Measurements from ENCODE around the gene SSR2. TPM values are rescaled to one million over a fixed set of nuclear protein-coding genes. Genes with fewer than 3 reads are reported as not detected.
A peak's percentile ranks its signal among the peaks of the same experiment; 100 is the strongest.

The SSR2 gene
- total RNA-seq, 1 donor from 2014 or later: 299 TPM

DNA sequence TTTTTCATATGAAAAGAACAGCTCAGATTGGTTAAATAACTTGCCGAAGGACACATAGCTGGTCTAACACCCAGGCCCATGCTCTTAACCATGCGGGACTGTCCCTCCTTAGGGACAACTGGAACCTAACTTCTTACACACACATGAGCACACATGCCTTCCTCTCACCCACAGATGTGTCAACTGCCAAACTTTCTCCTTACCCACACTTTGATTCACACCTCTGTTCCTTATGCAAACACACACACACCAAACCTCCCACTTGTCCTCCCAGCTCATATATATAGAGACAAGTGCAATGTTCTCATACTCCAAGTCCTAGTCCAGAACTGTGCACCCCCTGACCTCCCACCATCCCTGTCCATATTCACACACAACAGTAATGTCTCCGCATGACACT lies 44.5 kb upstream of the SSR2 start:
- peaks cover 6% of the 10 kb centered on the region for H3K36me3 Mint-ChIP-seq (ENCODE audit: insufficient read depth)
- TF ChIP-seq, protein P1, sequence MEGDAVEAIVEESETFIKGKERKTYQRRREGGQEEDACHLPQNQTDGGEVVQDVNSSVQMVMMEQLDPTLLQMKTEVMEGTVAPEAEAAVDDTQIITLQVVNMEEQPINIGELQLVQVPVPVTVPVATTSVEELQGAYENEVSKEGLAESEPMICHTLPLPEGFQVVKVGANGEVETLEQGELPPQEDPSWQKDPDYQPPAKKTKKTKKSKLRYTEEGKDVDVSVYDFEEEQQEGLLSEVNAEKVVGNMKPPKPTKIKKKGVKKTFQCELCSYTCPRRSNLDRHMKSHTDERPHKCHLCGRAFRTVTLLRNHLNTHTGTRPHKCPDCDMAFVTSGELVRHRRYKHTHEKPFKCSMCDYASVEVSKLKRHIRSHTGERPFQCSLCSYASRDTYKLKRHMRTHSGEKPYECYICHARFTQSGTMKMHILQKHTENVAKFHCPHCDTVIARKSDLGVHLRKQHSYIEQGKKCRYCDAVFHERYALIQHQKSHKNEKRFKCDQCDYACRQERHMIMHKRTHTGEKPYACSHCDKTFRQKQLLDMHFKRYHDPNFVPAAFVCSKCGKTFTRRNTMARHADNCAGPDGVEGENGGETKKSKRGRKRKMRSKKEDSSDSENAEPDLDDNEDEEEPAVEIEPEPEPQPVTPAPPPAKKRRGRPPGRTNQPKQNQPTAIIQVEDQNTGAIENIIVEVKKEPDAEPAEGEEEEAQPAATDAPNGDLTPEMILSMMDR (IDR thresholded peaks at IDR 0.05; ENCODE audit: unreplicated experiment): no peak
- no peaks in the 10 kb centered on the region for H3K27me3 Mint-ChIP-seq
- no peak for DNase-seq (ENCODE audit: low spot score, unreplicated experiment)
- H3K27ac Mint-ChIP-seq: peak overlapping the region; percentile 18
- H3K9me3 Mint-ChIP-seq (ENCODE audit: low read depth): no peaks in the 10 kb centered on the region
- peaks cover 23% of the 10 kb centered on the region for H3K4me1 Mint-ChIP-seq (ENCODE audit: low read depth)
- H3K4me3 Mint-ChIP-seq (ENCODE audit: low read depth): no peak overlapping the region

DNA sequence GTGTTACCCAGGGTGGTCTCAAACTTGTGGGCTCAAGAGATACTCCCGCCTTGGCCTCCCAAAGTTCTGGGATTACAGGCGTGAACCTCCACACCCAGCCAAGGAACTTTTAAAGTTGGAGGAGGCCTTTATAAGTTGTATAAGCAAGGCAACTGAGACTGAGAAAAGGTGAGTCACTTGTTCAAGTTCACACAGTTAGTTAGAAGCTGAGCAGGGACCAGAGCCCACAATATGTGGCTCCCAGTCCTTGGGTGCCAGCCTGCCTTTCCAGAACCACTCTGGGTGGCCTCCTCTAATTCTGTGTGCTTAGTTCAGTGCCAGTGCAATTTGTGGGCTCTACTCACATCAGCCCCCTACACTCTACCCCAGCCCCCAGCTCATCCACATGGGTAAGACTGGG lies 43.9 kb upstream of the SSR2 start:
- no peak for DNase-seq (ENCODE audit: low spot score, unreplicated experiment)
- Mint-ChIP-seq H3K27ac (no peak overlapping the region), H3K9me3 (ENCODE audit: low read depth) (no peaks in the 10 kb centered on the region), H3K36me3 (ENCODE audit: insufficient read depth) (peaks cover 6% of the 10 kb centered on the region), H3K4me3 (ENCODE audit: low read depth) (no peak overlapping the region), H3K27me3 (no peaks in the 10 kb centered on the region), H3K4me1 (ENCODE audit: low read depth) (peaks cover 23% of the 10 kb centered on the region)
- TF ChIP-seq, protein P1 (IDR thresholded peaks at IDR 0.05; ENCODE audit: unreplicated experiment): no peak

DNA sequence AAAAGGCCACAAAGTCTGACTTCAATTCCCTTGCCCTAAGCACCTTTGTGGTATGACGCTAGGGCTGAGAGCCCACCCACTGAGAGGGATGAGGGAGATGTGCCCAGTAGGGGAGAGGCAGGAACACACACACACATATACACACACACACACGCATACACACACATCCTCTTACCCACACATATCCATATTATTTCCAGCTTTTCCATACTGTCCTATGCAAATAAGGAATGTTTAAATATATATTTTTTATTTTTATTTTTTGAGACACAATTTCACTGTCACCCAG lies 43.2 kb upstream of the SSR2 start:
- no peaks in the 10 kb centered on the region for H3K9me3 Mint-ChIP-seq (ENCODE audit: low read depth)
- peaks cover 6% of the 10 kb centered on the region for H3K36me3 Mint-ChIP-seq (ENCODE audit: insufficient read depth)
- H3K4me1 Mint-ChIP-seq (ENCODE audit: low read depth): peaks cover 24% of the 10 kb centered on the region
- peak overlapping the region; percentile 93 for H3K27ac Mint-ChIP-seq
- no peaks in the 10 kb centered on the region for H3K27me3 Mint-ChIP-seq
- DNase-seq (ENCODE audit: low spot score, unreplicated experiment): no peak
- no peak overlapping the region for H3K4me3 Mint-ChIP-seq (ENCODE audit: low read depth)
- TF ChIP-seq, protein P1 (IDR thresholded peaks at IDR 0.05; ENCODE audit: unreplicated experiment): no peak

DNA sequence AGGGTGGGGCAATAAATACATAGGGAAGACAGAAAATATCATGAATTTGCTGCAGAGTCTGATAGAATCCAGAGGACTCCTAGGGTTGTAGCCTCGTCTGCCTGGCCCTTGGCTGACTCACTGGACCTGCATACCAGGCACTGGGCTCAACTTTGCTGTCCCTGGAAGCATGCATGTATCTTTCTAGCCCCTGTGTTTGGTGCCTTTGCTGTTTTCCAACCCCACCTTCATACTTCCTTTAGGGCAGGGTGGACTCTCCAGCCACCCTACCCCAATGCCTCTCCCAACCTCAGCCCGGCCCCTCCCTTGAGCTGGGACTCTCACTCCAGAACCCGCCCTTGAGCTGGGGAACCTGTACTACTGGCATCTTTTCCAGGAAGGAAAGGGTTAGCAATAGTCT lies 41.4 kb upstream of the SSR2 start:
- peak overlapping the region; percentile 98 for H3K27ac Mint-ChIP-seq
- peak overlapping the region; percentile 96 for H3K4me3 Mint-ChIP-seq (ENCODE audit: low read depth)
- no peak for DNase-seq (ENCODE audit: low spot score, unreplicated experiment)
- no peaks in the 10 kb centered on the region for H3K27me3 Mint-ChIP-seq
- peaks cover 5% of the 10 kb centered on the region for H3K36me3 Mint-ChIP-seq (ENCODE audit: insufficient read depth)
- H3K9me3 Mint-ChIP-seq (ENCODE audit: low read depth): no peaks in the 10 kb centered on the region
- TF ChIP-seq, protein P1 (IDR thresholded peaks at IDR 0.05; ENCODE audit: unreplicated experiment): no peak
- peaks cover 24% of the 10 kb centered on the region for H3K4me1 Mint-ChIP-seq (ENCODE audit: low read depth)

DNA sequence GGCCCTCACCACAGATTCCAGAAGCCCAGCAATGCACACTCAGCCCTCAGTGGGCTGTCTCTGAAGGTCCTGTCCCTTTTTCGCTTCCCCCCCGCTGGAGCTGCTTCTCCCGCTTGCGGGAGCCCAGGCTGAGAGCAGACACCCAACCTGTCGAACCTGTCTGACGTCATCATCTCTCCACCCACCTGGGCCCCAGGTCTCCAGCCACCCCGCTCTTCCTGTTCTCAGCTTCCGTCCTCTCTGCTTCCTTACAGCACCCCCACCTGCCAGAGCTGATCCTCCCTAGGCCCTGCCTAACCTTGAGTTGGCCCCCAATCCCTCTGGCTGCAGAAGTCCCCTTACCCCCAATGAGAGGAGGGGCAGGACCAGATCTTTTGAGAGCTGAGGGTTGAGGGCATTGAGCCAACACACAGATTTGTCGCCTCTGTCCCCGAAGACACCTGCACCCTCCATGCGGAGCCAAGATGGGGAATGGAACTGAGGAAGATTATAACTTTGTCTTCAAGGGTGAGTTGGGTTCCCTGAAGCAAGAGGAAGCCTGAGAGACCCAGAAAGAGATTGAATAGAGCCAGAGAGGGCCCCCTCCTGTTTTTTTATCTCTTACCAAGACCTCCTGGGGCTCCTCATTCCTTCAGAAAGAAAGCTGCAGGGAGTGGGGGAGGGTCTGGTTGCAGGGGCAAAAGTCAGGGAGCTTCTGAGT lies 40.3 kb upstream of the SSR2 start, which contains the start of gene RAB25:
Gene RAB25, plus strand, starts transcription at position 224 of the 700 bp plus-strand sequence. Its CDS starts 241 bp downstream, at position 465.
- peak; percentile 61 for DNase-seq (ENCODE audit: low spot score, unreplicated experiment)
- peaks cover 24% of the 10 kb centered on the region for H3K4me1 Mint-ChIP-seq (ENCODE audit: low read depth)
- H3K27ac Mint-ChIP-seq: peak within 1 kb of the TSS; percentile 98
- TF ChIP-seq, protein P1 (IDR thresholded peaks at IDR 0.05; ENCODE audit: unreplicated experiment): no peak
- no peaks in the 10 kb centered on the region for H3K27me3 Mint-ChIP-seq
- no peaks in the 10 kb centered on the region for H3K9me3 Mint-ChIP-seq (ENCODE audit: low read depth)
- peaks cover 3% of the 10 kb centered on the region for H3K36me3 Mint-ChIP-seq (ENCODE audit: insufficient read depth)
- peak within 1 kb of the TSS; percentile 96 for H3K4me3 Mint-ChIP-seq (ENCODE audit: low read depth)
